RKO (cell line): Measurements from ENCODE around the gene MOB3A.
"Not testable (repeated sequence)": the region's sequence is repeated elsewhere in the genome, so short reads cannot be mapped to it uniquely, and the experiment has no call there.

ENCODE experiments used
- DNase-seq: peaks from one replicate; pipeline ENCODE4 v3.0.0-alpha.2; 2016; ENCODE audit warnings: low spot score

The MOB3A gene

GRCh38 chr19:2034253-2034652 lies 61.9 kb downstream of the MOB3A start:
- DNase-seq = not testable (repeated sequence)

- DNase-seq = no peak
These were observed 62.3 kb downstream of the MOB3A start for GRCh38 chr19:2033825-2034159.

- DNase-seq = no peak
These were observed 62.9 kb downstream of the MOB3A start for GRCh38 chr19:2033115-2033824.

- peak; percentile 77 for DNase-seq
These were observed 63.7 kb downstream of the MOB3A start for GRCh38 chr19:2032296-2032941.

- no peak for DNase-seq
These were observed 68.8 kb downstream of the MOB3A start for GRCh38 chr19:2027361-2027760.

GRCh38 chr19:2026770-2027169 lies 69.4 kb downstream of the MOB3A start:
- DNase-seq = no peak

GRCh38 chr19:2022289-2022688 lies 73.8 kb downstream of the MOB3A start:
- no peak for DNase-seq

- DNase-seq = no peak
These were observed 74.5 kb downstream of the MOB3A start for GRCh38 chr19:2021453-2022140.
